NOMO-1 treated with DMSO at 0.1 percent for 48 hours (cell line): Measurements from ENCODE around the gene MRPL43.

ENCODE experiments used
- DNase-seq: peaks from one replicate; lab custom pipeline; 2025; ENCODE audit not compliant: unreplicated experiment; lab: John Stamatoyannopoulos, UW

MRPL43 gene

GRCh38 chr10:100968062-100968736 is 19.1 kb downstream of the MRPL43 start:
- no peak for DNase-seq

GRCh38 chr10:100967332-100967731 is 20.0 kb downstream of the MRPL43 start:
- DNase-seq = no peak

GRCh38 chr10:100966887-100967286 is 20.4 kb downstream of the MRPL43 start:
- no peak for DNase-seq

DNA sequence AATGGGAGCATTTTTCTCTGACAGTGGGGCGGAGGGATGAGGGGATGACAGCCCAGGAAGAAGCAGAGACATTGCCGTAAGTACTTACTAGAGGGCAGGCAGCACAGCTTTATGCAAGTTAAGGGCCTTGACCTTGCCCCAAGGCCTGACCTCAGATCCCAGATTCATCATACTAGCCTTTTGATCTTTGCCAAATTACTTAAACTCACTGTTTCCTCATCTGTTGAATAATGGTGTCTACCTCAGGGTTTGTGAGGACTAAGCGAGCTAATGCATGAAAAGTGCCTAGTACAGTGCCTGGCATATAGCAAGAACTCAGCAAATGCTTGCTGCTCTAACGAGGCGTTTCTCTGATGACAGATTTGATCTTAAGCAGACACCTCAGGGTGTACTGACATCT is 21.5 kb downstream of the MRPL43 start:
- DNase-seq = no peak

DNA sequence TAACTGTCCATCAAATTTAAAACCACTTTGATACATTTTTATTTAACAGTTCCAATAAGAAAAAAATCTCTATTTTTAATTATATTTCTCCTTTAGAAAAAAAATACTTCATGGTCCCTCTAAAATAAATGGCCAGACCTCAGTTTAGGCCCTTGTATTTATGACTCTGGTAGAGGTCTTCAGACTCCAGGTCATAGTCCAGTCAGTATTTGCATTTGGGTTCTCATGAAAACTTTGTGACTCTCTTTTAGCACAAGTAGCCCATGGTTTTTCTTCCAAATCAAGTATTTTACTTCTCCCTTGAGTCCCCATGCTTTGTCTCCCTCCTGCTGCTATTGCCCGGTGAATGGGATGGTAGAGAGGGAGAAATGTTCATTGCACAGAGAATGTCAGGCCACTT is 23.5 kb downstream of the MRPL43 start:
- DNase-seq = no peak

DNA sequence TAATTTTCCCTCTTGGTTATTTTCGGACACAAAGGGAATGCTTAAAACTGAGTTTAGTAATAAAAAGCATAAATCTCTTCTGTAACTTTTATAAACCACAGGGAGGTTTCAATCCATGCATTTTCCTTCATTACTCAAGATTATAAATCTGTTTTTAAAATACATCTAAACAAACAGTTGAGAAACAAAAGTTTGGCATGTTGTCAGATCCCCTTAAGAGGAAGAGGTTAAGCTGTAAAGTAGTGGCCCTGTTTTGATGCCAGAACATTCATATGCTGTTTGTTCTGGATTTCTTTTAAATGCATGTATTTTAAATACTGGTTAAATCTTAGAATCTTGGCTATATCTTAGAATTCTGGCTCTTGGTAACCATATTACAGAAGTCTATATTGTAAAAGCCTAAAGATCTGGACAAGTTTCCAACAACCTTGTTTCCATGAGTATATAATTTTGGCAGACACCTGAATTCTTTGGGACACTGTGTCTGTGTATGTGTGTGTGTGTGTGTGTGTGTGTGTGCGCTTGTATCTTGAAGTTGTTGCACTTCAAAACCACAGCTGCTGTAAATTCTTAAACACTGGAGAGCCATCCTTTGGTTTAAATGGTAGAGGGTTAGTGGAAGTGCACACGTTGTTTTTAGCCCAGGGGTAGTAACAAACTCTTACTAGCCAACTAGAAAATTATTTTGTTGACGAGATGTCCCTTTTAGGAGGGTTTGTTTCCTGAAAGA is 24.8 kb downstream of the MRPL43 start:
- no peak for DNase-seq

DNA sequence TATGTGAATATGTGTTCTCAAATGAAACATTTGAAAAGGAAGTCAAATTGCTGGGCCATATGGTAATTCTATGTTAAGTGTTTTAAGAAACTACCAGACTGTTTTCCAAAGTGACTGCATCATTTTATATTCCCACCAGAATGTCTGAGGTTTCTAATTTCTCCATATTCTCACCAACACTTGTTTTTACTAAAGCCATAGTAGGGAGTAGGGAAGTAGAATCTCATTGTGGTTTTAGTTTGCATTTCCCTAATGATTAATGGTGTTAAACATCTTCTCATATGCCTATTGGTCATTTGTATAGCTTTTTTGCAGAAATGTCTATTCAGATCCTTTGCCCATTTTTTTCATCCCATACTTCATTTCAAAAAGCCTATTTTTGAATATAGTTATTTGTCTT is 27.0 kb downstream of the MRPL43 start:
- DNase-seq = no peak

GRCh38 chr10:100948916-100949315 is 38.4 kb downstream of the MRPL43 start:
- DNase-seq = no peak

- DNase-seq = no peak
These were observed 41.5 kb downstream of the MRPL43 start for GRCh38 chr10:100945754-100946153.

DNA sequence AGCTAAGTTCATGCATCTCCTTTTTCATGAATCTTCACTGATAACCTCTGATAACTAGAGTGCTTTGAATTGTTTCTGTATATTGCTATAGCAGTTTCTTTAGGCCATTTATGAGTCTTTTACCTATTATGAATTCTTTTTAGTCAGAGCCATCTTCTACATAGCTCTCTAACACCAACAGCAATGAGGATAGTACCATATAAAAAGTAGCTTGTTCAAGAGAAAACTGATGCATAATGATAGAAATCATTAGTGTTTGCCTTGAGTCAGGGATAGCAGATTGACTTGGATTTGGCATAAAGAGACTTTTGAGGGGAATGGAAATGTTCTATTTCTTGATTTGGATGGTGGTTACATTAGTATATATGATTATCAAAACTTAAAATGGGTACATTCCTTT is 43.8 kb downstream of the MRPL43 start:
- DNase-seq = no peak

DNA sequence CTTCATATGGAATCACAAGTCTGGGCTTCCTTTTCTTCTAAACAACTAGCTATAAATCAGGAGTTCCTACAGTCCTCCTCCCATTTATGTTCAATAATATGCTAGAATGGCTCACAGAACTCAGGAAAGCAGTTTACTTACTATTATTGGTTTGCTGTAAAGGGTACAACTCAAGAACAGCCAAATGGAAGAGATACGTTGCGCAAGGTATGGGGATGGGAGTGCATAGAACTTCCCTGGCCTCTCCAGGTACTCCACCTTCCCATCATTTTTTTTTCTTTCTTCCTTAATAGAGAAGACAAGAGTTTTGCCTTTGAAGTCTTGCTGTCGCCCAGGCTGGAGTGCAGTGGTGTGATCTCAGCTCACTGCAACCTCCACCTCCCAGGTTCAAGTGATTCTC is 45.1 kb downstream of the MRPL43 start:
- no peak for DNase-seq

DNA sequence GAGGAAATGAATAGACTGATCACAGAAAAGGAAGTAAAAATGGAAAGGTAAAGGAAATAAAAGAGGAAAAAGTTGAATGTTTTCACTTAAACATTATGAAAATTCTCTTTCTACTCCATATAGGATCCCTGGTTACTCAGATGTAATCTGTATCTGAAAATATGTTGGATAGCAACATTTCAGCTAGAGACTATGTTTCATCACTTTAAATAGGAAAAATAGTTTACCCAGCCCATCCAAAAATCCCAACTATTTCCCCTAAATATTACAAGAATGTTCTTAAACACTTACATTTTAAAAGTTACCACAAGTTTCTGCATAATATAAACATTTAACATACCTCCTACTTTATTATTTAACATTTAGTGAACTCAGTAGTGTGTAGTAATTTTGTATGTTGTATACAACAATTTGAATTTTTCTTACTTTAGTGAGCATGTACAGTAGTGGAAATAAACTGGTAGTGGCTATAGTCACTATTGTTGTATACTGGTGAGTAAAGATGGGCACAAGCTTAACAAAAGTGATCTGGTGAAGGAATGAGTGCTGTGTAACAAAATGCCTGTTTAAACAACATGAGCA is 47.4 kb downstream of the MRPL43 start:
- no peak for DNase-seq
